HG03135 (cell line): ENCODE data around the gene SMIM44.
"Not testable (repeated sequence)": the region's sequence is repeated elsewhere in the genome, so short reads cannot be mapped to it uniquely, and the experiment has no call there.

Experiments used
- ATAC-seq: cut with Tn5 transposase; IDR thresholded peaks from one replicate; pipeline ENCODE4 v1.9.1; 2021; ENCODE audit warnings: mild to moderate bottlenecking, moderate library complexity; ENCODE audit not compliant: unreplicated experiment

The SMIM44 gene

DNA sequence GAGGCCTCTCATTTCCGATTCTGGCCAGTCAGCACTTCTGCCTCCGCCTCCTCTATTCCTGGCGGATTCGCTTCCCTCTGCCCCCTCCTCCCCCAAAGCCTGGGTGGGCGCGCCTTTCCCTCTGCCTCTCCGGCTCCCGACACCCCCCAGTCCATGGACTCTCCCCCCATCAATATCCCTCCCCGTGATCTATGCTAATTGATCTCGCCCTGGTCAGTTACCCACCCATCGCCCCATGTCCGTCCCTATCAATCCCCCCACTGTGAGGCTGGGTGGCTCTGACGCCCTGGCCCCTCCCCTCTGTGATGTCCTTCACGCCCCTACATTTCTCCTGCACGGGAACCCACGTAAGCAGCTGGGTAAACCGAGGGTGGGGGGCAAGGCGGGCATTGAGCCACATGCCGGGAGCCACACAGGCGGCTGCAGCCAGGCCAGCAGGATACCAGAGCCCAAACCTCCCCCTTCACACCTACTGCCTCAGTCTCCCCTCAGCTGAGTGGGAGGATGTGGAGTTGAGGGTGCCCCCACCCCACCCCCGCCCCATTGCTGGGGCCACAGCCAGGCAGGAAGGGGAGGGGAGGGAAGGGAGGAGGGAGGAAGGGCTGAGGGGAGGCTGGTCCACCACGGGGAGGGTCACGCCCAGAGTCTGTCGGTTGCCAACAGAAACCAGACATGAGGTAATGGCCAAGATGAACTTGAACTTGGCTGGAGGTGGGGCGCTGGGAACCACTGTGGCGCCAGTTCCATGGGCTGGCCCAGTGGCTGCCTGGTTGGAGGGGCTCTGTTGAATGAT is 24.0 kb downstream of the SMIM44 start:
- ATAC-seq = no peak

GRCh38 chr19:3458229-3459088 is 24.8 kb downstream of the SMIM44 start:
- ATAC-seq = no peak

- no peak for ATAC-seq
These were observed 25.6 kb downstream of the SMIM44 start for GRCh38 chr19:3457528-3458228.

DNA sequence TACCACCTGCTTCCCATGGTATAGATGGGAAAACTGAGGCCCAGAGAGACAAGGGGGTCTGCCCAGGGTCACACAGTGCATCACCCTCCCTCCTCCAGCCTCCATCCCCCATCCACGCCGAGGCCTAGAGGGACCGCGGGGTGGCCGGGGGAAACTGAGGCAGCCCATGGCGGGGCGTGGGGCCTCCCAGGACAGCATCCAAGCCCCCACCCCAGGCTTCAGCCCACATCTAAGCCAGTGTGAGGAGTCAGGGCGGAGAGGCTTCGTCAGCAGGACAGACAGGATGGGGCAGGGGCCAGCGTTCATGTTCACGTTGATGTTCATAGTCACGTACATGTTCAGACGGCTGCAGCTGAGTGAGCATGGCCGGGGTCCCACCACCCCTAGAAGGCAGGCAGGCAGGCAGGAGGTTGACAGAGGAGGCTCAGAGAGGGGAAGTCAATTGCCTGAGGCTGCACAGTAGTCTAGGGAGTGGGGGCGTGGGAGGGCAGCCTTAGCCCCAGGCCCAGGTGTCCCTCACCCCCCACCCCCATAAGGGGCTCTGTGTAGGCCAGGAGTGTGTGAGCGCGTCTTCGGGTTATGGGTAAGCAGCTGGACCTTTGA is 26.2 kb downstream of the SMIM44 start:
- ATAC-seq = no peak

DNA sequence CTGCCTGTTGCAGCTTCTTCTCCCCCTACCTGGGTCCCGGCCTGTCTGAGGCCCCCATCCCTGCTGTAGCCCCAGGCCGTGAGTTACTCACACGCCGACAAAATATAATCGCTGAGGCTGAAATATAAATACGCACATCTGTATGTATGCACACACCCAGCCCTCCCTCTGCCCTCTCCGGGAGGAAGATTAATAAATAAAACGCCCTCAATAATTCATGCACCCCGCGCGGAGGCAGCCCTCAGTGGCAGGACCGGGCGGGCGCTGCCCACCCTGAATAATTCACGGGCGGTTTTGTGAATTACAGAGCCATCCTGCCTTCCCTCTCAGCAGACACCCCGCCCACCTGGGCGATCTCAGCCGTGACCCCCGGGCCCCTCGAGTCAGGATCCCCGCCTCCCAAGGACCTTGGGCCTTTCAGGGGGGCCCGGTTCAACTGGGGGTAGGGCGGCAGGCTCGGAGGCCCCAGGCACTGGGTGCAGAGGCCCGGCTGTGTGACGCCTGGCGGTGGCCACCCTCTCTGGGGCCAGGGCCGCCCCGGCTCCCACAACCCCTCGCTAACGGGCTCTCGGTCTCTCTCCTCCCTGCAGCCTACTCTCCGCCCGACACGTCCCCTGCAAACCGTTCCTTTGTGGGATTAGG is 27.2 kb downstream of the SMIM44 start:
- no peak for ATAC-seq

DNA sequence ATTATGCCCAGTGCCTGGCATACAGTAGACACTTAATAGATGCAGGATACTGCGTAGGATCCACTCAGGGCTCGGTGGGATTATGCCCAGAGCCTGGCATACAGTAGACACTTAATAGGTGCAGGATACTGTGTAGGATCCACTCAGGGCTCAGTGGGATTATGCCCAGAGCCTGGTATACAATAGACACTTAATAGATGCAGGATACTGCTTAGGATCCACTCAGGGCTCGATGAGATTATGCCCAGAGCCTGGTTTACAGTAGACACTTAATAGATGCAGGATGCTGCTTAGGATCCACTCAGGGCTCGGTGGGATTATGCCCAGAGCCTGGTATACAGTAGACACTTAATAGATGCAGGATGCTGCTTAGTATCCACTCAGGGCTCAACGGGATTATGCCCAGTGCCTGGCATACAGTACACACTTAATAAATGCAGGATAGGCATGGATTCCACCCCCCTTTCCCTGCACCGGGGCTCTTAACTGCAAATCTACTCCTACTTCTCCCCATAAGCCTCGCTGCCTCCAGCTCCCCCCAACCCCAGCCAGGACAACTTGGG is 27.8 kb downstream of the SMIM44 start:
- ATAC-seq = no peak

DNA sequence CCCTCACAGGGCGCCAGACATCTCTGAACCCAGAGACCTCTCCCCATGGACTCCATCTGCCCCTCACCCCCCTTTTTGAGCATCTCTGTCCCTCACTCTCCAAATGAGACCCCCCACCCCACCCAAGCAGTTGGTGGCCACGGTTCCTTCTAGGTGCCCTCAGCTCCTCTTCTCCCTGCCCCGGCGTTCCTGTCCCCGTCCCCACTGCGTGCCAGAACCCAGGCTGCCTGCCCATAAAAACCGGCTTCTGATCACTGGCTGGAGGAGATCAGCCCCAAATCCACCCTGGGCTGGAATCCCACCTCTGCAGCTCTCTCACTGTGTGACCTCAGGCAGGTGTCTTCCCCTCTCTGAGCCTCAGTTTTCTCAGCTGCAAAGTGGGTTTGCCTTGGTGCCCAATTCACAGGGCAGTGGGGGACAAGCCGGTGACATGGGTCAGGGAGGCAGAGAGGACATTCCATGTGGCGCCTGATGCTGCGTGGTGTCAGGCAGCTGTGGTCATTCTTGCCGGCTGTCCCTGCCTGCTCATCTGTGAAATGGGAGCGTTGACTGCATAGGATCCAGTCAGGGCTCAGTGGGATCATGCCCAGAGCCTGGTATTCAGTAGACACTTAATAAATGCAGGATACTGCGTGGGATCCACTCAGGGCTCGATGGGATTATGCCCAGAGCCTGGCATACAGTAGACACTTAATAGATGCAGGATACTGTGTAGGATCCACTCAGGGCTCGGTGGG is 28.4 kb downstream of the SMIM44 start:
- no peak for ATAC-seq

- ATAC-seq = no peak
These were observed 29.4 kb downstream of the SMIM44 start for GRCh38 chr19:3453840-3454239.

DNA sequence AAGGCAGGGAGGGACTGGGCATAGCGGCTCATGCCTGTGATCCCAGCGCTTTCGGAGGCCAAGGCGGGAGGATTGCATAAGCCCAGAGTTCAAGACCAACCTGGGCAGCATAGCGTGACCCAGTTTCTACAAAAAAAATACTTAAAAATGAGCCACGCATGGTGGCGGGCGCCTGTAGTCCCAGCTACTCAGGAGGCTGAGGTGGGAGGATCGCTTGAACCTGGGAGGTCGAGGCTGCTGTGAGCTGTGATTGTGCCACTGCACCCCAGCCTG is 30.4 kb downstream of the SMIM44 start:
- not testable (repeated sequence) for ATAC-seq

DNA sequence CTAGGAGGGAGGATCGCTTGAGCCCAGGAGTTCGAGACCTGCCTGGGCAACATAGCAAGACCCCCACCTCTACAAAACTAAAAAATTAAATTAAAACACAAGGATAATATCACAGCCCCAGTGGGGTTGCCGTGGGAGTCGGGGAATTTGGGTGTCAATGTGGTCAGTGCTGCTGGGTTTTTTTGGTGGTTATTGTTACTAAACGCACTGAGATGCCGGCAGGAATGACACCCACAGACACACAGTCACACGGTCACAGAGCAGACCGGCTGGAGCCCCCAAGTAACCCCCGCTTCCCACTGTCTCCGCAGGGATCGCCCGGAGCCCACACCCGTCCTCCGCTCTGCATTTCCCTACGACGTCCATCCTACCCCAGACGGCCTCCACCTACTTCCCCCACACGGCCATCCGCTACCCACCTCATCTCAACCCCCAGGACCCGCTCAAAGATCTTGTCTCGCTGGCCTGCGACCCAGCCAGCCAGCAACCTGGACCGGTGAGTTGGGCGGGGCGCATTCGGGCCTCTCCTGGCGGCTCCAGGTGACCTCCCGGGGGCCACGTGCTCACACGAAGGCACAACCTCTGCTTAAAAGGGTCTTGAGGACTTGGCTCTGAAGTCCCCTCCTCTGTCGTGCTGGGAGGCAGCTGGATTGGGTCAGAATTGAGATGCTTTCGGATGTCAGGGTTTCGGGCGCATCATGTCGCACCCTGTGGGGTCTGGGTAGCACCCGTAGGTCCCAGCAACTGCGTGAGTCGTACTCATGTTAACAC is 30.9 kb downstream of the SMIM44 start:
- no peak for ATAC-seq

- no peak for ATAC-seq
These were observed 31.8 kb downstream of the SMIM44 start for GRCh38 chr19:3451451-3451866.

DNA sequence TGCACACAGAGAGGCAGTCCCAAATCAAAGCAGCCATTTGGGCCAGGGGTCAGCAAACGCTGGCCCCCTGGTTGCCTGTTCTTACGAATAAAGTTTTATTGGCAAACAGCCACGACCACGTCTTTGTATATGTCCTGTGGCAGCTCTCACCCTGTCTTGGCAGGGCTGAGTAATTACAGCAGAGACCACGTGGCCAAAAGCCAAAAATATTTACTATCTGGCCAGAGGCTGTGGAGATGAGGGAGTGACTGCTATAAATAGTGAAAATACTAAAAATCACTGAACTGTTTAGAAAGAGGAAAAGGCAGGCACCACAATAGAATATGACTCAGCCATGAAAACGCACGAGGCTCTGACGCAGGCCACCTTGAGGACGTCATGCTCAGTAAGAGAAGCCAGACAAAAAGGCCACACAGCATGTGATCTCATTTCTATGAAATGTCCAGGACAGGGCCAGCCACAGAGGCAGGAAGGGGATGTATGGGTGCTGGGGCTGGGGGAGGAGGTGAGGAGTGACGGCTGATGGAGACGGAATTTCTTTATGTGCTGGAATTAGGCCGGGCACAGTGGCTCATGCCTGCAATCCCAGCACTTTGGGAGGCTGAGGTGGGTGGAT is 32.3 kb downstream of the SMIM44 start:
- no peak for ATAC-seq

DNA sequence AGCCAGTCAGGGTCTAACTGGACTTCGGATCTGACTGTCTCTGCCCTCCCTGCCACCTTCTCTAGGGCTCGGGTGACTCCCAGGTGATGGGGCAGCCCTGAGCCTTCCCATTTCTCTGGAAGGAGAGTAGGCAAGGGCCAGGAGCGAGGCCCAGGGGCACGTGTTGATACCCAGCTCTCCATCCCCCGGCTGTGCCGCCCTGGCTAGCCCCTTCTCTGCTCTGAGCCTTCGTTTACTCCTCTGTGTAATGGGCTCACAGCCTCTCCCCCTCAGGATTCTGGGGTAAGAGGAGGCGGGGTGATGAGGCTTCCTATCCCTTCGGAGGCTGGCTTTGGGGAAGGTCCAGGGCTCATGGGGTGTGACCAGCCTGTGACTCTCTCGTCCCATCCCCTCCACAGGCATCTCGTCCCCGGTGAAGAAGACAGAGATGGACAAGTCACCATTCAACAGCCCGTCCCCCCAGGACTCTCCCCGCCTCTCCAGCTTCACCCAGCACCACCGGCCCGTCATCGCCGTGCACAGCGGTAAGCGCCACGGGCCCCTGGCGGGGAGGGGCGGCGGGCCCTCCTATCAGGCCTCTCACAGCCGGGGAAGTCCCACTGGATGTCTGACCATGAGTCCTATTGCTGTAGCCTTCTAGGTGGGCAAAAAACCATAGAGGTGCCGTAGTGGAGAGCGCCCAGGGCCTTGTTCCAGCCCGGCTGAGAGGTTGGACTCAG is 34.5 kb downstream of the SMIM44 start:
- ATAC-seq = no peak

- ATAC-seq = not testable (repeated sequence)
These were observed 36.6 kb downstream of the SMIM44 start for GRCh38 chr19:3446657-3447056.

DNA sequence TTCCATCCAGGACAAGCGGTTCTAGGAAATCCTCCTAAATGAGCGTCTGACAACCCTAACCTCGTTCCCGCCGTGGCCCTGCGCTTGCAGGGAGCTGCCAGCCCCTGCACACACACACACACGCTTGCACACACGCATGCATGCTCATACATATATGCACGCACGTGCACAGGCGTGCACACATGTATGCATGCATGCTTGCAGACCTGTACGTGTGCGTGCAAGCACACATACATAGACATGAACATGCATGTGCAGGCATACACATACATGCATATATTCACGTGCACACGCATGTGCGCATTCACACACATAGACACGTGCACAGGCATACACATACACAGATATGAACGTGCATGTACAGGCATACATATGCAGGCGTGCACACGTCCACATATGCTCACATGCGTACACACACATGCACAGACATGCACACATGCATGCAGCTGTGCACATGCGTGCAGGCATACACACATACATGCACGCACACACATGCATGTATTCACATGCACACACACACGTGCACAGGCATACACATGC is 38.5 kb downstream of the SMIM44 start:
- ATAC-seq = no peak

DNA sequence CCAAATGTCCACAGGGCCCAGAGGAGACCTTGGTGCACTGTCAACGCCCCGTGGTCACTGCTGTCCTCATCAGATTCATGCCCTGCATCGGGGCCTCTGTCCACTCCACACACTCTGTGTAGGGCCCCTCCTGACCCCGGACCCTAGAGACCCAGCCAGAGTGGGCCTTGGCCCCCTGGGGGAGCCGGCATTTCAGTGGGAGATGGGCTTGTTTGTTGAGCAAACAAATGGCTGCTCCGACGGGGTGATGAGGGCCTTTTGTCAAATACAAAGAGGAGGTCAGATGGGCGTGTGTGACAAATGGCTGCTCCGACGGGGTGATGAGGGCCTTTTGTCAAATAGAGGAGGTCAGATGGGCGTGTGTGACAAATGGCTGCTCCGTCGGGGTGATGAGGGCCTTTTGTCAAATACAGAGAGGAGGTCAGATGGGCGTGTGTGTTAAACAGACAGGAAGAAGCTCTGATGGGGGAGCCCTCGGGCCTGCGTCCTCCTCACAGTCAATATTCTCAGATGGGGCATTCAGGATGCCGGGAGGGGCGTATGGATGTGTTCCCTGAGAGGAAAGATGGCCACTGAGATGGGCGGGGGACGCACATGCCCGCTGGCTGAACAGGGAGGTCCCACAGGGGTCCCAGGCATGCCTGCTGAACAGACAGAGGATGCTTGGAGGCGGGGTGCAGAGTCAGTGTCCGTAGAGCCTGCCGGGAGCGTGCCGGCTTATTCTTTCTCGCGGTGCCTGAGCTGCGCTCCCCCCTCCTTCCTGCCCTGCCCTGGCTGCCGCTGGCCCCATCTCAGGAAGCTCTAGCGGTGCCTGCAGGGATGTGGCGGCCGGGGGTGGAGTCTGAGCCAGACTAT is 39.2 kb downstream of the SMIM44 start:
- no peak for ATAC-seq
